OCI-M1 (cell line): ENCODE data around the gene TSPAN32.
"Not testable (repeated sequence)": the region's sequence is repeated elsewhere in the genome, so short reads cannot be mapped to it uniquely, and the experiment has no call there.

Source experiments
- DNase-seq: peaks from one replicate; lab custom pipeline; 2025; lab: John Stamatoyannopoulos, UW

The TSPAN32 gene

GRCh38 chr11:2267306-2267850 is 34.4 kb upstream of the TSPAN32 start:
- no peak for DNase-seq

GRCh38 chr11:2267851-2268728 is 33.7 kb upstream of the TSPAN32 start:
- no peak for DNase-seq

GRCh38 chr11:2268729-2269600 is 32.8 kb upstream of the TSPAN32 start:
- peak; percentile 38 for DNase-seq

- DNase-seq = no peak
These were observed 32.1 kb upstream of the TSPAN32 start for GRCh38 chr11:2269601-2270321.

GRCh38 chr11:2270322-2271076 is 31.3 kb upstream of the TSPAN32 start, which contains the start of gene ASCL2:
Gene ASCL2, minus strand, starts transcription at chr11:2270588. Its CDS starts 256 bp downstream, at chr11:2270332.
- no peak for DNase-seq

- DNase-seq = no peak
These were observed 30.8 kb upstream of the TSPAN32 start for GRCh38 chr11:2271077-2271326.

- DNase-seq = no peak
These were observed 30.2 kb upstream of the TSPAN32 start for GRCh38 chr11:2271327-2272227.

- DNase-seq = no peak
These were observed 29.4 kb upstream of the TSPAN32 start for GRCh38 chr11:2272228-2272945.

GRCh38 chr11:2272946-2273280 is 28.9 kb upstream of the TSPAN32 start:
- no peak for DNase-seq

- DNase-seq = no peak
These were observed 28.5 kb upstream of the TSPAN32 start for GRCh38 chr11:2273311-2273710.

GRCh38 chr11:2273771-2274170 is 28.0 kb upstream of the TSPAN32 start:
- no peak for DNase-seq

GRCh38 chr11:2275334-2276279 is 26.2 kb upstream of the TSPAN32 start:
- no peak for DNase-seq

GRCh38 chr11:2276280-2277007 is 25.4 kb upstream of the TSPAN32 start:
- no peak for DNase-seq

- DNase-seq = no peak
These were observed 24.8 kb upstream of the TSPAN32 start for GRCh38 chr11:2277008-2277346.

- no peak for DNase-seq
These were observed 23.8 kb upstream of the TSPAN32 start for GRCh38 chr11:2277933-2278523.

GRCh38 chr11:2280208-2280607 is 21.6 kb upstream of the TSPAN32 start:
- DNase-seq = no peak

- not testable (repeated sequence) for DNase-seq
These were observed 15.5 kb upstream of the TSPAN32 start for GRCh38 chr11:2286350-2286749.

- DNase-seq = no peak
These were observed 14.7 kb upstream of the TSPAN32 start for GRCh38 chr11:2287091-2287490.
